ENCODE results near the gene KIF27.
A peak's percentile ranks its signal among the peaks of the same experiment; 100 is the strongest.
"Not testable (repeated sequence)": the region's sequence is repeated elsewhere in the genome, so short reads cannot be mapped to it uniquely, and the experiment has no call there.

The KIF27 gene

GRCh38 chr9:83920927-83921707, at the start of gene KIF27:
Gene KIF27, minus strand, starts transcription at chr9:83921432. Its CDS starts 5,841 bp downstream, at chr9:83915591.
- peak; percentile 92 to 93 for DNase-seq (ENCODE audit: low read depth in 1 of 2, low spot score in 1 of 2)

- no peak for DNase-seq (ENCODE audit: low read depth in 1 of 2, low spot score in 1 of 2)
Observed at GRCh38 chr9:83969602-83970001, 48.4 kb upstream of the KIF27 start.

- no peak for DNase-seq (ENCODE audit: low read depth in 1 of 2, low spot score in 1 of 2)
Observed at GRCh38 chr9:83967073-83967472, 45.8 kb upstream of the KIF27 start.

GRCh38 chr9:83966209-83966582, 45.0 kb upstream of the KIF27 start:
- DNase-seq (ENCODE audit: low read depth in 1 of 2, low spot score in 1 of 2), result no peak

GRCh38 chr9:83965350-83966208, 44.3 kb upstream of the KIF27 start:
- no peak for DNase-seq (ENCODE audit: low read depth in 1 of 2, low spot score in 1 of 2)

- DNase-seq (ENCODE audit: low read depth in 1 of 2, low spot score in 1 of 2), result no peak
Observed at GRCh38 chr9:83964973-83965349, 43.7 kb upstream of the KIF27 start.

GRCh38 chr9:83962165-83962564, 40.9 kb upstream of the KIF27 start:
- DNase-seq (ENCODE audit: low read depth in 1 of 2, low spot score in 1 of 2), result no peak

GRCh38 chr9:83960991-83961390, 39.8 kb upstream of the KIF27 start:
- no peak for DNase-seq (ENCODE audit: low read depth in 1 of 2, low spot score in 1 of 2)

GRCh38 chr9:83959061-83959460, 37.8 kb upstream of the KIF27 start:
- DNase-seq (ENCODE audit: low read depth in 1 of 2, low spot score in 1 of 2), result no peak

- DNase-seq (ENCODE audit: low read depth in 1 of 2, low spot score in 1 of 2), result no peak
Observed at GRCh38 chr9:83957248-83957513, 35.9 kb upstream of the KIF27 start.

- DNase-seq (ENCODE audit: low read depth in 1 of 2, low spot score in 1 of 2), result peak; percentile 27 to 39
Observed at GRCh38 chr9:83956436-83957247, 35.4 kb upstream of the KIF27 start.

GRCh38 chr9:83956086-83956435, 34.8 kb upstream of the KIF27 start:
- no peak for DNase-seq (ENCODE audit: low read depth in 1 of 2, low spot score in 1 of 2)

- DNase-seq (ENCODE audit: low read depth in 1 of 2, low spot score in 1 of 2), result not testable (repeated sequence)
Observed at GRCh38 chr9:83948096-83948495, 26.9 kb upstream of the KIF27 start.

- no peak for DNase-seq (ENCODE audit: low read depth in 1 of 2, low spot score in 1 of 2)
Observed at GRCh38 chr9:83940590-83941303, 19.5 kb upstream of the KIF27 start.

GRCh38 chr9:83937861-83938455, 16.7 kb upstream of the KIF27 start:
- DNase-seq (ENCODE audit: low read depth in 1 of 2, low spot score in 1 of 2), result peak in 1 of 2 donors; percentile 40

GRCh38 chr9:83936523-83936922, 15.3 kb upstream of the KIF27 start:
- DNase-seq (ENCODE audit: low read depth in 1 of 2, low spot score in 1 of 2), result no peak

- DNase-seq (ENCODE audit: low read depth in 1 of 2, low spot score in 1 of 2), result no peak
Observed at GRCh38 chr9:83935276-83935935, 14.2 kb upstream of the KIF27 start.

- DNase-seq (ENCODE audit: low read depth in 1 of 2, low spot score in 1 of 2), result no peak
Observed at GRCh38 chr9:83934569-83935275, 13.5 kb upstream of the KIF27 start.

- DNase-seq (ENCODE audit: low read depth in 1 of 2, low spot score in 1 of 2), result no peak
Observed at GRCh38 chr9:83933790-83934189, 12.6 kb upstream of the KIF27 start.

- no peak for DNase-seq (ENCODE audit: low read depth in 1 of 2, low spot score in 1 of 2)
Observed at GRCh38 chr9:83932851-83933250, 11.6 kb upstream of the KIF27 start.

All from activated CD4-positive, alpha-beta T cell treated with anti-CD3 and anti-CD28 coated beads, Interleukin-2, amount 50 U/mL, for 24 hours (primary cell).